NCI-H2171 treated with DMSO at 0.1 percent for 48 hours (cell line): Measurements from ENCODE around the gene MARCOL.
"Not testable (repeated sequence)": the region's sequence is repeated elsewhere in the genome, so short reads cannot be mapped to it uniquely, and the experiment has no call there.

Experiments used
- DNase-seq: peaks from one replicate; lab custom pipeline; 2025; lab: John Stamatoyannopoulos, UW

The MARCOL gene

DNA sequence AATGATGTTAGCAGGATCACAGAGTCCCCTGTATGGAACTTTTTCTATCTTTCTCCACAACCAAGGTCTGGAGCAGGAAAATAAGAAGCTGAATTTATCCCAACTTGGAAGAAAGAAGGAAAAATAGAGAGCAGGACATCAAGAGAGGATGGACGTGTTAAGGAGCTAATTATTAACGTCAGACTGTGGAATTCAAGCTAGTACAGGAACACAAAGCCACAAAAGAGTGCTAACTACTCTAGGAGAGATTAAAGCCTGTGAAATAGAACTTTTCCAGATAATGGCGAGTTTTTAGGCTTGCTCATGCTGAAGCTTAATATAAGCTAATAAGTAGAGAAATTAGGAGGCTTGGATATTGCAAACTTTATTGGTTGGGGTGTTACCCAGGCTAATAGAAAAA is 29.6 kb downstream of the MARCOL start:
- no peak for DNase-seq

DNA sequence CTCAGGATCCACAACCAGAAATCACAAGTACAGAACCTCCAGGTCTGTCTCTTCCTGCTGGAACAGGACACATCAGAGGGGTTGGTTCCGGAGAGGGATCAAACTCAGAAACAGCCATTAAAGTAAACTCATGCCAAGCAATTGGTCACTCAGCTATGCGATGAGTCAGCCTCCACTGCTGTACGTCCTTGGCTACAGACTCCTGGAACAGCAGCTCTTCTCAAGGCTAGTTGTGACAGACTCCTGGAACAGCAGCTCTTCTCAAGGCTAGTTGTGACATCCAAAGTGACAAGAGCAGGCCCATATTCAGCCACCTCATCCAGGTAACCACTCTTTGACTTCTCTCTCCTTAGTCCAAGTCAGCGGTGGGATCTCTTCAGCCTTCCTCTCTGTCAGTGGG is 30.2 kb downstream of the MARCOL start, which contains the start of gene SPINK13:
SPINK13 (plus strand) TSS at position 229 of the 400 bp plus-strand sequence. CDS start 1,279 bp downstream, outside the sequence.
- DNase-seq: no peak

DNA sequence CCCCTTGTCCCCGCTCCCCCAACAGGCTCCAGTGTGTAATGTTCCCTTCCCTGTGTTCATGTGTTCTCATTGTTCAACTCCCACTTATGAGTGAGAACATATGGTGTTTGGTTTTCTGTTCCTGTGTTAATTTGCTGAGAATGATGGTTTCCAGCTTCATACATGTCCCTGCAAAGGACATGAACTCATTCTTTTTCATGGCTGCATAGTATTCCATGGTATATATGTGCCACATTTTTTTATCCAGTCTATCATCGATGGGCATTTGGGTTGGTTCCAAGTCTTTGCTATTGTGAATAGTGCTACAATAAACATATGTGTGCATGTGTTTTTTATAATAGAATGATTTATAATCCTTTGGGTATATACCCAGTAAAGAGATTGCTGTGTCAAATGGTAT is 36.8 kb downstream of the MARCOL start:
- not testable (repeated sequence) for DNase-seq

DNA sequence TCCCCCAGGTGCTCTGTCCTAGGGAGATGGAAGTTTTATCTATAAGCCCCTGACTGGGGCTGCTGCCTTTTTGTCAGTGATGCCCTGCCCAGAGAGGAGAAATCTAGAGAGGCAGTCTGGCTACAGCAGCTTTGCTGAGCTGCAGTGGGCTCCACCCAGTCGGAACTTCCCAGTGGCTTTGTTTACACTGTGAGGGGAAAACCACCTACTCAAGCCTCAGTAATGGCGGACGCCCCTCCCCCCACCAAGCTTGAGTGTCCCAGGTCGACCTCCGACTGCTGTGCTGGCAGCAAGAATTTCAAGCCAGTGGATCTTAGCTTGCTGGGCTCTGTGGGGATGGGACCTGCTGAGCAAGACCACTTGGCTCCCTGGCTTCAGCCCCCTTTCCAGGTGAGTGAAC is 42.6 kb downstream of the MARCOL start:
- not testable (repeated sequence) for DNase-seq

DNA sequence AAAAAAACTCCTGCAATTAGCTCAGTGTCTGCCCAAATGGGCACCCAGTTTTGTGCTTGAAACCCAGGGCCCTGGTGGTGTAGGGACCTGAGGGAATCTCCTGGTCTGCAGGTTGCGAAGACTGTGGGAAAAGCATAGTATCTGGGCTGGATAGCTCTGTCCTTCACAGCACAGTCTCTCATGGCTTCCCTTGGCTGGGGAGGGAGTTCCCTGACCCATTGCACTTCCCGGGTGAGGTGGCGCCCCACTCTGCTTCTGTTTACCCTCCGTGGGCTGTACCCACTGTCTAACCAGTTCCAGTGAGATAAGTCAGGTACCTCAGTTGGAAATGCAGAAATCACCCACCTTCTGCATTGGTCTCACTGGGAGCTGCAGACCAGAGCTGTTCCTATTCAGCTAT is 43.0 kb downstream of the MARCOL start:
- DNase-seq: not testable (repeated sequence)

DNA sequence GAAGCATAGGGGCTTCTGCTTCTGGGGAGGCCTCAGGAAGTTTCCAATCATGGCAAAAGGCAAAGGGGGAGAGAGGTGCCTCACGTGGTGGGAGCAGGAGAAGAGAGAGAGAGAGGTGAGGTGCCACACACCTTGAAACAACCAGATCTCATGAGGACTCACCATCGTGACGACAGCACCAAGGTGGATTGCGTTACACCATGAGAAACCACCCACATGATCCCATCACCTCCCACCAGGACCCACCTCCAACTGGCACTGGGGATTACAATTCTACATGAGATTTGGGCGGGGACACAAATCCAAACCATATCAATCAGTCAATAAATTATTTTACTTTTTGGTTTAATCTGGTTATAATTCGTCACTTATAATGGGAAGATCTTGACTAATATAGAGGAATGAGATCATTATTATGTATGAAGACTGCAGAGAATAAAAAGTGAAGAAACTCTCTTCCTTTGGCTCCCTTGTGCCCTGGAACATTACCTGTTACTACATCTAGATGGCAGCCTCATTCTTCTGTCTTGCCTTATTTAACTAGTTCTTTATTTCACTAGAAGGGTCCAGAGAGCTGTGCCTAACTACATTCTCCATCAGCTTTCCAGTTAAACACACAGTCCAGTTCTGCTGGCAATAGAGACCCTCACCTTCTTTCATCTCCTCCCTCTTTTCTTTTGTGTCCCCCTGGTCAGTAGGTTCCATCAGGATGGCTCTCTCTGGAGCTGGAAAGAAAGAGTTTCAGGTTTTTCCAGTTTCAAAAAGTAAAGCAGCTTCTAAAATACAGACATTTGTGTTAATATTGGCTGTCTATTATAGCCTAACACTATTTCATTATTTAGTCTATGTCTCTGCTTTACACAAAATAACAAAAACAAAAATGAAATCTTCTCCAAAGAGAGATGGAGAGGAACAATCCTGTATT is 52.2 kb downstream of the MARCOL start:
- DNase-seq: peak; percentile 12
